OCI-LY7 (cell line): ENCODE data around the gene TAAR1. TPM values are rescaled to one million over a fixed set of nuclear protein-coding genes. Genes with fewer than 3 reads are reported as not detected.

Experiments
- BruUV-seq: library from RNA; stranded (reverse); fragments of 400-500 nt; replicated peaks from 2 replicates; lab custom pipeline; 2021; lab: Mats Ljungman, UMichigan
- CTCF ChIA-PET: fragments of 300-600 bp; sonication (Branson Sonifier 250); formaldehyde crosslinking; loops from one replicate; lab custom pipeline; 2022; ENCODE audit warnings: antibody characterized with exemption; ENCODE audit not compliant: unreplicated experiment; lab: Charles Lee
- POLR2A ChIA-PET: fragments of 300-600 bp; sonication (Branson Sonifier 250); formaldehyde crosslinking; loops from one replicate; lab custom pipeline; 2022; ENCODE audit warnings: antibody characterized with exemption; lab: Charles Lee
- DNase-seq: peaks from one replicate; pipeline ENCODE4 v3.0.0-alpha.2; 2015; ENCODE audit warnings: low spot score
- H2AFZ ChIP-seq: fragments of 200-600 bp; sonication (generic), shearing (Covaris generic); 2 replicates; pipeline ENCODE4 v1.6.1; 2014; ENCODE audit warnings: mild to moderate bottlenecking, antibody characterized with exemption, low read length, moderate library complexity
- H3K27ac ChIP-seq: fragments of 200-600 bp; sonication (generic); 2 replicates; pipeline ENCODE4 v1.5.1; 2014; ENCODE audit warnings: mixed run types, low read depth, mild to moderate bottlenecking, moderate library complexity, low read length, inconsistent platforms; ENCODE audit not compliant: poor library complexity, severe bottlenecking
- H3K36me3 ChIP-seq: fragments of 200-600 bp; sonication (generic); 2 replicates; pipeline ENCODE4 v1.6.1; 2014; ENCODE audit warnings: mild to moderate bottlenecking, antibody characterized with exemption, low read length, moderate library complexity, mixed read lengths; ENCODE audit not compliant: insufficient read depth
- H3K4me1 ChIP-seq: fragments of 200-600 bp; sonication (generic); 2 replicates; pipeline ENCODE4 v1.5.1; 2014; ENCODE audit warnings: mild to moderate bottlenecking, low read length; ENCODE audit not compliant: insufficient read depth, poor library complexity, severe bottlenecking
- H3K4me2 ChIP-seq: fragments of 200-600 bp; sonication (generic); 2 replicates; pipeline ENCODE4 v1.6.1; 2014; ENCODE audit warnings: mild to moderate bottlenecking, low read length
- H3K4me3 ChIP-seq: fragments of 200-600 bp; sonication (generic); 2 replicates; pipeline ENCODE4 v1.5.1; 2014; ENCODE audit warnings: mild to moderate bottlenecking, low read depth, low read length; ENCODE audit not compliant: poor library complexity, severe bottlenecking
- H3K79me2 ChIP-seq: fragments of 200-600 bp; sonication (generic); 2 replicates; pipeline ENCODE4 v1.6.1; 2016; ENCODE audit warnings: low read depth, mild to moderate bottlenecking, low read length, moderate library complexity, mixed read lengths; ENCODE audit not compliant: insufficient read depth
- H3K9me2 ChIP-seq: fragments of 200-600 bp; sonication (generic); 2 replicates; pipeline ENCODE4 v1.6.1; 2016; ENCODE audit warnings: mild to moderate bottlenecking, low read length, mixed read lengths; ENCODE audit not compliant: insufficient read depth
- H3K9me3 ChIP-seq: fragments of 200-600 bp; sonication (generic); 2 replicates; pipeline ENCODE4 v1.6.1; 2014; ENCODE audit warnings: mild to moderate bottlenecking, mixed run types, low read length, mixed read lengths
- H4K20me1 ChIP-seq: fragments of 200-600 bp; sonication (generic); 2 replicates; pipeline ENCODE4 v1.6.1; 2014; ENCODE audit warnings: mild to moderate bottlenecking, antibody characterized with exemption, low read length, moderate library complexity, mixed read lengths; ENCODE audit not compliant: insufficient read depth
- EZH2phosphoT487 ChIP-seq: fragments of 200-600 bp; sonication (generic); IDR thresholded peaks from 2 replicates; pipeline ENCODE4 v1.6.1; 2018; ENCODE audit warnings: low read depth, borderline replicate concordance, mild to moderate bottlenecking, mixed run types, antibody characterized with exemption, low read length, moderate library complexity, mixed read lengths
- intact Hi-C: fragments of 100-400 bp; cut with micrococcal nuclease; formaldehyde crosslinking; loops from one replicate; pipeline ENCODE4 v1.10.0; 2022; ENCODE audit not compliant: unreplicated experiment
- total RNA-seq, 2 experiments: library from RNA; depleted of rRNA in 1 of 2; stranded (reverse); fragments of >200 nt in 1 of 2; shearing (Covaris generic) in 1 of 2; gene quantifications; 2 replicates each; pipeline ENCODE4 v1.2.3, GENCODE V29; 2014 to 2022
- TF ChIP-seq, protein P1 (sequence below): fragments of 200-600 bp; sonication (generic); conservative IDR thresholded peaks from 2 replicates; pipeline ENCODE4 v1.5.1; 2014; ENCODE audit warnings: mild to moderate bottlenecking, antibody characterized with exemption, low read length, moderate library complexity, mixed read lengths

TAAR1 gene
- total RNA-seq, 2 experiments from 2014 or later: not detected

DNA sequence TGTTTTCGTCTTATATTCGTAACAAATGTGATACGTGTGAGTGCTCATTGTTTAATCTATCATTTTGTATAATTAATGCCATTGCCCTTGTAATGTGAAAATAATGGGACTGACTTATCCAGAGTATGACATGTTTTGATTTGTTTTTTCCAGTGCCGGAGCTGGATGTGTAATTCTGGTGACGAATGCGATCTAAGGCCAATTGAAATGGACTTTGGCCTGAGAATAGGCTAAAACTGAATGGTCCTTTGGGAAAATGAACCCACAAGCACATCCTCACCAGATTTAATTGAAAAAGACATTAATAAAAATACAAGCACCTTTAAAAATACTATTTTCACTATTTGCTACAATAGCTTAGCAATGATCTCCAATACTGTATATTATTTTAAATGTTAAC lies 62.8 kb downstream of the TAAR1 start:
- Histone ChIP-seq H3K36me3 (no peaks in the 10 kb centered on the region), H4K20me1 (no peaks in the 10 kb centered on the region), H3K9me3 (no peaks in the 10 kb centered on the region), H3K4me1 (no peaks in the 10 kb centered on the region), H2AFZ (no peak overlapping the region), H3K79me2 (no peaks in the 10 kb centered on the region), H3K4me3 (no peak overlapping the region), H3K27ac (no peak overlapping the region), H3K9me2 (no peaks in the 10 kb centered on the region), H3K4me2 (no peak overlapping the region)
- ChIA-PET CTCF (no interaction called here), POLR2A (interaction anchor here (0.5 to 1.0 kb wide), 4 partner anchors 44 to 493 kb away, joined by 3 to 4 read pairs (median 3); partner anchors contain the start of gene TAAR8)
- no TSS peak for BruUV-seq
- intact Hi-C loops: no loop called here
- TF ChIP-seq, protein P1, sequence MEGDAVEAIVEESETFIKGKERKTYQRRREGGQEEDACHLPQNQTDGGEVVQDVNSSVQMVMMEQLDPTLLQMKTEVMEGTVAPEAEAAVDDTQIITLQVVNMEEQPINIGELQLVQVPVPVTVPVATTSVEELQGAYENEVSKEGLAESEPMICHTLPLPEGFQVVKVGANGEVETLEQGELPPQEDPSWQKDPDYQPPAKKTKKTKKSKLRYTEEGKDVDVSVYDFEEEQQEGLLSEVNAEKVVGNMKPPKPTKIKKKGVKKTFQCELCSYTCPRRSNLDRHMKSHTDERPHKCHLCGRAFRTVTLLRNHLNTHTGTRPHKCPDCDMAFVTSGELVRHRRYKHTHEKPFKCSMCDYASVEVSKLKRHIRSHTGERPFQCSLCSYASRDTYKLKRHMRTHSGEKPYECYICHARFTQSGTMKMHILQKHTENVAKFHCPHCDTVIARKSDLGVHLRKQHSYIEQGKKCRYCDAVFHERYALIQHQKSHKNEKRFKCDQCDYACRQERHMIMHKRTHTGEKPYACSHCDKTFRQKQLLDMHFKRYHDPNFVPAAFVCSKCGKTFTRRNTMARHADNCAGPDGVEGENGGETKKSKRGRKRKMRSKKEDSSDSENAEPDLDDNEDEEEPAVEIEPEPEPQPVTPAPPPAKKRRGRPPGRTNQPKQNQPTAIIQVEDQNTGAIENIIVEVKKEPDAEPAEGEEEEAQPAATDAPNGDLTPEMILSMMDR: no peak
- TF ChIP-seq EZH2phosphoT487: no peak
- no peak for DNase-seq

Other genes with a start within 250 kb of the TAAR1 start
- 66.5 and 88.8 TPM in 2 replicates for gene STX7, start 146.1 kb downstream of the TAAR1 start, total RNA-seq (2014; rRNA removed; shearing (Covaris generic))
- 164 and 178 TPM in 2 replicates for gene STX7, start 146.1 kb downstream of the TAAR1 start, total RNA-seq (2022)
- gene TAAR9, start 120.9 kb downstream of the TAAR1 start, total RNA-seq (2014; rRNA removed; shearing (Covaris generic)): not detected in 2 replicates
- gene TAAR9, start 120.9 kb downstream of the TAAR1 start, total RNA-seq (2022): not detected in 2 replicates
- not detected in 2 replicates for gene TAAR8, start 106.5 kb downstream of the TAAR1 start, total RNA-seq (2014; rRNA removed; shearing (Covaris generic))
- not detected in 2 replicates for gene TAAR8, start 106.5 kb downstream of the TAAR1 start, total RNA-seq (2022)
- gene TAAR6, start 88.9 kb downstream of the TAAR1 start, total RNA-seq (2014; rRNA removed; shearing (Covaris generic)): not detected in 2 replicates
- not detected in 2 replicates for gene TAAR6, start 88.9 kb downstream of the TAAR1 start, total RNA-seq (2022)
- gene TAAR5, start 69.4 kb downstream of the TAAR1 start, total RNA-seq (2014; rRNA removed; shearing (Covaris generic)): not detected in 2 replicates
- not detected in 2 replicates for gene TAAR5, start 69.4 kb downstream of the TAAR1 start, total RNA-seq (2022)
- gene TAAR2, start 34.9 kb downstream of the TAAR1 start, total RNA-seq (2014; rRNA removed; shearing (Covaris generic)): not detected in 2 replicates
- gene TAAR2, start 34.9 kb downstream of the TAAR1 start, total RNA-seq (2022): not detected in 2 replicates
- gene VNN1, start 54.9 kb upstream of the TAAR1 start, total RNA-seq (2014; rRNA removed; shearing (Covaris generic)): not detected in 2 replicates
- gene VNN1, start 54.9 kb upstream of the TAAR1 start, total RNA-seq (2022): not detected in 2 replicates
- gene VNN2, start 98.7 kb upstream of the TAAR1 start, total RNA-seq (2014; rRNA removed; shearing (Covaris generic)): 22.7 and 25.5 TPM in 2 replicates
- gene VNN2, start 98.7 kb upstream of the TAAR1 start, total RNA-seq (2022): 28.9 and 31.4 TPM in 2 replicates
- gene SLC18B1, start 139.5 kb upstream of the TAAR1 start, total RNA-seq (2014; rRNA removed; shearing (Covaris generic)): 5.0 and 6.0 TPM in 2 replicates
- gene SLC18B1, start 139.5 kb upstream of the TAAR1 start, total RNA-seq (2022): 5.8 and 7.5 TPM in 2 replicates
- 2,324 and 2,945 TPM in 2 replicates for gene RPS12, start 155.4 kb upstream of the TAAR1 start, total RNA-seq (2014; rRNA removed; shearing (Covaris generic))
- gene RPS12, start 155.4 kb upstream of the TAAR1 start, total RNA-seq (2022): 1,739 and 1,804 TPM in 2 replicates